Esophagus squamous epithelium (tissue), 5 donors: ENCODE results near the gene SEPTIN2. TPM values are rescaled to one million over a fixed set of nuclear protein-coding genes. Genes with fewer than 3 reads are reported as not detected.

Experiments used
- DNase-seq: peaks from one replicate; lab custom pipeline; 2025; lab: John Stamatoyannopoulos, UW
- H3K27ac ChIP-seq, 4 donors: fragments of 200-600 bp; sonication (generic); one replicate each; pipeline ENCODE4 v1.5.1; 2016 to 2019; ENCODE audit warnings: mild to moderate bottlenecking in 1 of 4
- H3K27me3 ChIP-seq, 4 donors: fragments of 200-600 bp; sonication (generic); 1 replicate in 3 of 4; 2 replicates in 1 of 4; pipeline versions ENCODE4 v1.5.1 to v1.6.0; 2017 to 2021; ENCODE audit warnings: antibody characterized with exemption in 1 of 4
- H3K36me3 ChIP-seq, 3 donors: fragments of 200-600 bp; sonication (generic); one replicate each; pipeline ENCODE4 v1.5.1; 2016 to 2019
- H3K4me1 ChIP-seq, 3 donors: fragments of 200-600 bp; sonication (generic); one replicate each; pipeline ENCODE4 v1.5.1; 2017 to 2019
- H3K4me3 ChIP-seq, 4 donors: fragments of 200-600 bp; sonication (generic); 1 replicate in 3 of 4; 2 replicates in 1 of 4; pipeline ENCODE4 v1.5.1; 2016 to 2019; ENCODE audit warnings: mild to moderate bottlenecking in 2 of 4, moderate library complexity in 1 of 4
- H3K9me3 ChIP-seq, 3 donors: fragments of 200-600 bp; sonication (generic); one replicate each; pipeline ENCODE4 v1.5.1; 2016 to 2019
- CTCF ChIP-seq, 6 experiments: fragments of 450-650 bp in 4 of 6; fragments of 200-600 bp in 2 of 6; sonication (generic) in 2 of 6; IDR thresholded peaks; one replicate each; pipeline ENCODE4 v1.5.1; 2016 to 2019; ENCODE audit warnings: antibody characterized with exemption in 6 of 6, mild to moderate bottlenecking in 4 of 6, moderate library complexity in 4 of 6
- POLR2A ChIP-seq, 4 donors: fragments of 450-650 bp; IDR thresholded peaks; one replicate each; pipeline ENCODE4 v1.6.1; 2017; ENCODE audit warnings: antibody characterized with exemption in 4 of 4, mild to moderate bottlenecking in 4 of 4, moderate library complexity in 3 of 4
- WGBS, 2 donors: methylation state at CpG; one replicate each; pipeline ENCODE4 v1.1.5; 2018; 5-methylcytosine and 5-hydroxymethylcytosine counted together
- intact Hi-C: fragments of 100-400 bp; cut with DNase I; formaldehyde crosslinking; loops from one replicate; pipeline ENCODE4 v1.15.0; 2022
- total RNA-seq, 4 donors: library from RNA; depleted of rRNA; stranded (reverse); fragments of >200 nt; gene quantifications; one replicate each; pipeline ENCODE4 v1.1.0, GENCODE V29; 2016
- donor health status: DM: yes; HTN: yes; CAD: no.

Gene SEPTIN2
- total RNA-seq, 4 donors from 2014 or later = 95.9 to 236 (median 185) TPM

DNA sequence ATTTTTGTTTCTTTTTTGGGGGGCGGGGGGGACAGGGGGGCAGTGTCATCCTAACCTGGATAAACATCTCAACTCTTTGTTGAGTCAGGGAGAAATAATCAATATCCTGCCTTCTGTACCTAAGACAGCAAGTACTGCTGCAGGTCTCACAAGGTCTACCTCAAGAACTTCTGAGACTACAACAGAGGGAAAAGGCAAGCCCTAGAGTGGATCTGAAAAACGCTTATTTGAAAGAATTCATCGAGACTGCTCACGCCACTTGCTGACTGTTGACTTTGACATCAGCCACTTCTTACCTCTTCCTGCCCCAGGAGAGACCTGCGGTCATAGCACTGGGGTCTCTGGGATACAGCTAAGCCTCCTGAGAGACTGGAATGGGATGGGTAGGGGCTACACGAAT is 8.7 kb upstream of the SEPTIN2 start:
- no peaks in the 10 kb centered on the region for H3K9me3 ChIP-seq
- no peak for DNase-seq
- H3K36me3 ChIP-seq = no peaks in the 10 kb centered on the region
- TF ChIP-seq POLR2A (IDR thresholded peaks at IDR 0.05) = no peak
- TF ChIP-seq CTCF (IDR thresholded peaks at IDR 0.05) = no peak
- intact Hi-C loops = no loop called here
- H3K27me3 ChIP-seq = no peaks in the 10 kb centered on the region
- no peak overlapping the region for H3K27ac ChIP-seq
- H3K4me1 ChIP-seq = peaks cover 0 to 73% (median 0%) of the 10 kb centered on the region in 3 donors
- no peak overlapping the region for H3K4me3 ChIP-seq
- 73 to 86% methylated on average over 5 to 6 of the region's 6 CpGs for WGBS, 2 donors

DNA sequence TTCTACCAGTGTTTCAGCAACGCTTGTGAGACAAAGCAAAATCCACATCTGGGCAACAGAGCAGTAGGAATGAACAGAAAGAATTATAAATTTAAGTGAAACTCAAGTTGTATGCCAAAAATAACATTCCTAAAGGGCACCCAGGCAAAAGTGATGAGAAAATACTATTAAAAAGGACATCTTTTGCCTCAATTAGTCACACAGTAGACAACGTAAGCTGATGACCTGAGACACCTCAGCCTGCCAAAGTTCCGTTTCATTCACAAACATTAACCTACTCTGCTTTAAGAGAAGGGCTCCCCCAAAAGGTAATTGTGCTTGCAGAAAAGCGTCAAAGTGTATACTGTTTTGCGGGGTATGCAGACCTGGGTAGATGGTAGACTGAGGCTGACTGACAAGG is 7.5 kb upstream of the SEPTIN2 start:
- WGBS, 2 donors = 64 to 88% methylated on average over 5 of the region's 5 CpGs
- no peaks in the 10 kb centered on the region for H3K9me3 ChIP-seq
- TF ChIP-seq CTCF (IDR thresholded peaks at IDR 0.05) (no peak), POLR2A (IDR thresholded peaks at IDR 0.05) (no peak)
- no peak overlapping the region for H3K27ac ChIP-seq
- H3K4me1 ChIP-seq = peaks cover 0 to 81% (median 4%) of the 10 kb centered on the region in 3 donors
- intact Hi-C loops = no loop called here
- no peaks in the 10 kb centered on the region for H3K36me3 ChIP-seq
- H3K27me3 ChIP-seq = no peaks in the 10 kb centered on the region
- no peak overlapping the region for H3K4me3 ChIP-seq
- DNase-seq = no peak

- intact Hi-C loops = no loop called here
- no peaks in the 10 kb centered on the region for H3K9me3 ChIP-seq
- no peak for DNase-seq
- 87 to 91% methylated on average over 18 of the region's 18 CpGs for WGBS, 2 donors
- no peaks in the 10 kb centered on the region for H3K27me3 ChIP-seq
- no peaks in the 10 kb centered on the region for H3K36me3 ChIP-seq
- H3K4me3 ChIP-seq = no peak overlapping the region
- peaks cover 4 to 81% (median 4%) of the 10 kb centered on the region in 3 donors for H3K4me1 ChIP-seq
- no peak for TF ChIP-seq POLR2A (IDR thresholded peaks at IDR 0.05)
- TF ChIP-seq CTCF (IDR thresholded peaks at IDR 0.05) = no peak
- peak overlapping the region in 1 of 4 donors; percentile 20 for H3K27ac ChIP-seq
Observed at GRCh38 chr2:241308832-241309500, 6.8 kb upstream of the SEPTIN2 start.

DNA sequence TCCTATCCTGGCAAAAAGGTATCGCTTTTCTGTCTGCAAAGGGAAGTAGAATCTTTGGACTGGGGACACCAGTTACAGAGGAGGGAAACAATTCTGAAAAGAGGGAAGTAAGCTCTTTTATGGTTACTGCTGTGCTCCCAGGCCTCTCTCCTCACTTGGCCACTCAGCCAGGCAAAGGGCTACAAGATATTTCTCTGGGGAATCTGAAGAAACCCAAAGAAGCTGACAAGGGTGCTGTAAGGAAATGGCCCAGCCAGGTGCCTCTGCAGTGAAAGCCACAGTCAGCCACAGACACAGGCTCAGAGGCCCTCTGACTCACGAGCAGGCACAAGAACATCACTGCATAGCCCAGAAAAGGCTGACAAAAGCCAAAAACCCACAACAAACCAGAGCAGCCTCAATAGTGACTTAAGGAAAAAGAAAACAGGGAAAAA is 6.0 kb upstream of the SEPTIN2 start:
- Histone ChIP-seq H3K27me3 (no peaks in the 10 kb centered on the region), H3K36me3 (no peaks in the 10 kb centered on the region), H3K27ac (peak overlapping the region in 2 of 4 donors; percentile 20 to 34), H3K4me3 (no peak overlapping the region), H3K9me3 (no peaks in the 10 kb centered on the region), H3K4me1 (peaks cover 4 to 79% (median 4%) of the 10 kb centered on the region in 3 donors)
- WGBS, 2 donors = 41 to 52% methylated on average over 2 of the region's 2 CpGs
- DNase-seq = no peak
- TF ChIP-seq CTCF (IDR thresholded peaks at IDR 0.05) = no peak
- TF ChIP-seq POLR2A (IDR thresholded peaks at IDR 0.05) = no peak
- intact Hi-C loops = no loop called here

DNA sequence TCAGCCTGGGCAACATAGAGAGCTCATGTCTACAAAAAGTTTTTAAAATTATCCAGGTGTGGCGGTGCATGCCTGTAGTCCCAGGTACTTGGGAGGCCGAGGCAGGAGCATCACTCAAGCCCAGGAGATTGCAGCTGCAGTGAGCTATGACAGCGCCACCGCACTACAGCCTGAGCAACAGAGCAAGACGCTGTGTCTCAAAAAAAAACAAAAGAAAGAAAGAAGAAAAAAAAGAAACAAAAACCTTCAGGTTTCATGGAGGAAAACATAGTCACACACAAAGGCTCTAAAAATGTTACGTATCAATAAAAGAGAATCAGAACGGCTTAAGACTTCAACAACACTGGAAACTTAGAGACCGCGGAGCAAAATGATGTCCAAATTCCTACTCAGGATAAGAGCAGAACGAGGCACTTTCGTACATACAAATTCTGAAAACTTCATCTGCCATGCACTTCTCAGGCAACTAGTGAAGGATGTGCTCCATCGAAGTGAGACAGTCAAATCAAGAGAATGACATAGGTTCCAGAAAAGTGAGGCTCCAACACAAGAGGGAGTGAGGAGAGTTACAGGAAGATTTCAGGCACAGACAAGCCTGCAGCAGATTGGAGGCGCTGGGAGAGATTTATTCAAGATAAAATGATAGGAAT is 4.7 kb upstream of the SEPTIN2 start:
- no peaks in the 10 kb centered on the region for H3K27me3 ChIP-seq
- intact Hi-C loops = no loop called here
- no peak for DNase-seq
- no peak overlapping the region for H3K27ac ChIP-seq
- no peaks in the 10 kb centered on the region for H3K9me3 ChIP-seq
- 70 to 87% methylated on average over 13 of the region's 13 CpGs for WGBS, 2 donors
- H3K36me3 ChIP-seq = no peaks in the 10 kb centered on the region
- H3K4me3 ChIP-seq = no peak overlapping the region
- no peak for TF ChIP-seq CTCF (IDR thresholded peaks at IDR 0.05)
- TF ChIP-seq POLR2A (IDR thresholded peaks at IDR 0.05) = no peak
- peaks cover 4 to 66% (median 4%) of the 10 kb centered on the region in 3 donors for H3K4me1 ChIP-seq
